Measurements from ENCODE around the gene SCG5. TPM values are rescaled to one million over a fixed set of nuclear protein-coding genes. Genes with fewer than 3 reads are reported as not detected.

Gene SCG5
- total RNA-seq, 4 donors from 2014 or later = 1.2 to 6.6 (median 2.9) TPM

DNA sequence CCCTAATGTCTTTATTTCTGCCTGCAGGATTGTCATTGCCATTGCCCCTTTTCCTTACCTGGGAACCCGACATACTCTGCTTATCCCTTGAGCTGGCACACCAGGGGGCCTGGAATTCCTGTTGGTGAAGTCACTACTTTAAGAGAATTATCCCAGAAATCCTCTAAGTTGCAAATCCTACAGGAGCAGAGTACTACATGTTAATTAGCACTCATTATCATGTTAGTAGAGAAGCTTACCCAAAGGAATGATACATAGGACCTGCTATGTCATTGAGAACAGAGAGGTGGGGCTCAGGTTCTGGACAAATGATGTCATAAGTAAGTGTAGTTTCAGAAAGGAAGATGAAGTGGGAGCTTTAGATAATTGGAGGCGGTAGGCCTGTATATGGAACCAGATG lies 27.4 kb downstream of the SCG5 start:
- WGBS = 91% methylated on average over 2 of the region's 2 CpGs
- intact Hi-C loops (cut with DNase I) = loop anchor here (5.0 kb wide), 3 partner anchors 153 to 323 kb away; no protein-coding TSS in a partner anchor
- H3K27me3 ChIP-seq = no peaks in the 10 kb centered on the region
- TF ChIP-seq POLR2AphosphoS5 (IDR thresholded peaks at IDR 0.05) = no peak
- TF ChIP-seq POLR2A (IDR thresholded peaks at IDR 0.05; ENCODE audit: low read depth) = no peak
- no peak for TF ChIP-seq EP300 (IDR thresholded peaks at IDR 0.05)
- TF ChIP-seq, protein P1, sequence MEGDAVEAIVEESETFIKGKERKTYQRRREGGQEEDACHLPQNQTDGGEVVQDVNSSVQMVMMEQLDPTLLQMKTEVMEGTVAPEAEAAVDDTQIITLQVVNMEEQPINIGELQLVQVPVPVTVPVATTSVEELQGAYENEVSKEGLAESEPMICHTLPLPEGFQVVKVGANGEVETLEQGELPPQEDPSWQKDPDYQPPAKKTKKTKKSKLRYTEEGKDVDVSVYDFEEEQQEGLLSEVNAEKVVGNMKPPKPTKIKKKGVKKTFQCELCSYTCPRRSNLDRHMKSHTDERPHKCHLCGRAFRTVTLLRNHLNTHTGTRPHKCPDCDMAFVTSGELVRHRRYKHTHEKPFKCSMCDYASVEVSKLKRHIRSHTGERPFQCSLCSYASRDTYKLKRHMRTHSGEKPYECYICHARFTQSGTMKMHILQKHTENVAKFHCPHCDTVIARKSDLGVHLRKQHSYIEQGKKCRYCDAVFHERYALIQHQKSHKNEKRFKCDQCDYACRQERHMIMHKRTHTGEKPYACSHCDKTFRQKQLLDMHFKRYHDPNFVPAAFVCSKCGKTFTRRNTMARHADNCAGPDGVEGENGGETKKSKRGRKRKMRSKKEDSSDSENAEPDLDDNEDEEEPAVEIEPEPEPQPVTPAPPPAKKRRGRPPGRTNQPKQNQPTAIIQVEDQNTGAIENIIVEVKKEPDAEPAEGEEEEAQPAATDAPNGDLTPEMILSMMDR (IDR thresholded peaks at IDR 0.05) = no peak
- no peak for DNase-seq (ENCODE audit: extremely low spot score)
- no peak overlapping the region for H3K4me3 ChIP-seq
- H3K36me3 ChIP-seq = no peaks in the 10 kb centered on the region
- no peak overlapping the region for H3K27ac ChIP-seq (replicated peaks in 1 of 4)
- peaks cover 3 to 30% (median 24%) of the 10 kb centered on the region in 4 donors for H3K4me1 ChIP-seq
- H3K9me3 ChIP-seq = no peaks in the 10 kb centered on the region

DNA sequence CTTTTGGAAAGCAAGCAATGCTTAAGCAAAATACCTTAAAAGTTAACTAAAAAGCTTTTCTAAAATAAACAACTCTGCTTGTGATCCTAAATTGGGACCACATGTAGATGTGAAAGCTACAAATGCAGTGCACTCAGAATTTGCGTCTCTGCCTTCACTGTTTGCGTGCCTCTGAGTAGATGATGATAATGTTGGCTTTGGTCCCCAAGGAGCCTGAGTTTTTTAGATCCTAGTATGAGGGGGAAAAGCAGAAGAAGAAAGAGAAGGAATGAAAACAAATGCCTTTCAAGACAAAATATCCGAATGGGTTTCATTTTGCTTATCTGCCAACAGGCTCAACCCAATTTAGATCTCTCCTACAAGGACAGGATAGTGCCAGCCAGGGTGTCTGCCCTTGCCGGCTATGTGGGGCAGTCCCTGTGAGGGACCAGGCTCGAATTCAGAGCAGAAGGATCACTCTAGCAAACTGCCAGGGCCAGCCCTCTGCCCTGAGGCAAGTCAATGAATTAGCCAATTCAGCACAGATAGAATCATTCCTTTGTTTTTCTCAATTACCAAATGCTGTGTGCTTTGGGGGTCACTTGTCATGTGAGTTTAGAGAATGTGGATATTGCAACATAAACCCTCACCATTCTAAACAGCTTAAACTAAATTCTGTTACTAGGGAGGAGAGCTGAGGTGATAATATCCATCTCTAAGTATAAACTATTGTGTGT lies 28.5 kb downstream of the SCG5 start:
- WGBS = 58% methylated on average over 5 of the region's 5 CpGs
- Histone ChIP-seq H3K4me1 (peaks cover 3 to 38% (median 31%) of the 10 kb centered on the region in 4 donors), H3K9me3 (no peaks in the 10 kb centered on the region), H3K27me3 (no peaks in the 10 kb centered on the region), H3K27ac (replicated peaks in 1 of 4) (peak overlapping the region; percentile 32 to 67 (median 52)), H3K4me3 (no peak overlapping the region), H3K36me3 (no peaks in the 10 kb centered on the region)
- TF ChIP-seq POLR2A (IDR thresholded peaks at IDR 0.05; ENCODE audit: low read depth) (no peak), EP300 (IDR thresholded peaks at IDR 0.05) (no peak), POLR2AphosphoS5 (IDR thresholded peaks at IDR 0.05) (no peak)
- TF ChIP-seq, protein P1 (IDR thresholded peaks at IDR 0.05) = no peak
- intact Hi-C loops (cut with DNase I) = loop anchor here (5.0 kb wide), 3 partner anchors 152 to 322 kb away; no protein-coding TSS in a partner anchor
- no peak for DNase-seq (ENCODE audit: extremely low spot score)

DNA sequence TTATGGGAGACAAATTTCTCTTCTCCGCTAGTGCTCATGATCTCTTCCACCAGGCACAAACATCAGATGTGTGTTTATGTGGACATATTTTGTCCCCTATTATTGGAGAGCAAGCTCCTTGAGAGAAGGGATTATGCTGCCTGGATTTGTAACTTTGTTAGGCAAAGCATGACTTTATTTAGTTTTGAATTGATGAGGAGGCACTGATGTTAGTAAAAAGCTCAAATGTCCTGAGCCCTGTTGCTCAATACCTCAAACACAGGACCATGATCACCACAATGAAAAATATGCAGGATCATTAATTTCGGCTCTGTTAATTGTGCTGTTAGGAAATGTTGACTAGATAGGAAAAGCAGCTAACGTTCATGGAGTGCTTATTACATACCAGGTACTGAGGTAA lies 29.1 kb downstream of the SCG5 start:
- intact Hi-C loops (cut with DNase I) = no loop called here
- peak overlapping the region; percentile 32 to 67 (median 52) for H3K27ac ChIP-seq (replicated peaks in 1 of 4)
- TF ChIP-seq POLR2A (IDR thresholded peaks at IDR 0.05; ENCODE audit: low read depth) (no peak), POLR2AphosphoS5 (IDR thresholded peaks at IDR 0.05) (no peak), EP300 (IDR thresholded peaks at IDR 0.05) (no peak)
- TF ChIP-seq, protein P1 (IDR thresholded peaks at IDR 0.05) = no peak
- H3K36me3 ChIP-seq = no peaks in the 10 kb centered on the region
- no peaks in the 10 kb centered on the region for H3K9me3 ChIP-seq
- 57% methylated on average over 3 of the region's 3 CpGs for WGBS
- H3K4me3 ChIP-seq = no peak overlapping the region
- H3K27me3 ChIP-seq = no peaks in the 10 kb centered on the region
- peaks cover 3 to 41% (median 36%) of the 10 kb centered on the region in 4 donors for H3K4me1 ChIP-seq
- no peak for DNase-seq (ENCODE audit: extremely low spot score)

DNA sequence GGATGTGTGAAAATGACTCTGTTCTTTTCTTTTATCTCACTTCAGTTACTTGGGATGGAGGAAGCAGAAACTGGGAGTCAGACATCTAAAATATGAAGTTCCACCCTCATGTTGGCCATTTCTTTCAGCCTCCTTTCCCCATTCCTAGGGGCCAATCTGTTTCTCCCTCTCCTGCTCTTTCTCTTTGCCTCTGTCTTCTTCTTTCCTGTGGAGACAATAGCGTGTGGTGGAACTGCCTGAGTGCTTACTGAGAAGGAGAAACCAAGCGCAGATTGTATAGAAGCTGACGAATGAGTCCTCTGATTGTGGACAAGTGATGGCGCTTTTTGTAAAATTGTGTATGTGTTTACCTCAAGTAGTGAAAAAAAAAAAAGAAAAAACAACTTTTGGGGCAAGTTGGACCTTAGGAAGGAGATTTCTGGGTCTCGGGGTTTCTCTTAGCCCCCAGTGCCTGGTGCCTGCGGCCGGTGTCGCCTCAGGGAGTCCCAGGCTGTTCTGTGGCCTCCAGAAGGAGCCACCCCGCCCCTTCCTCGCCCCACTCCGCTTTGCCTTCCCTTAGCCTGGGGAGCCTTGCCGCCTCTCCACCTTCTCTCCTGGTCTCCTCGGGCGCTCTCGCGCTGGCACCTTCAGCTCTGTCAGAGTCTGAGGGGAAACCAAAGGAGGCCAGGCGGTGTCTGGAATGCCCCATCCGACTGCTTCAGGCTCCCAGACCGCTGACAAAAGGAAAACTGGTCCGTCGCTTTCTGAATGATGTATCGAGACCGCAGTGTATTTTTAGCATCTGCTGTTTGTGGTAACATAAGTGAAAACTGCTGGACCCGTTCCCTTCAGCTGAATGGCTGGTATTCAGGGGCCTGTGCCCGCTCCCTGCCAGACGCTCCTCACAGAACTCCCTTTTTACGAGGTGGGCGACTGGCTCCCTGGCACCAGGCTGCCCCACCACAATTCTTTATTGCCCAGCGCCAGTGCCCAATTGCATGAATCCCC lies 30.1 kb downstream of the SCG5 start:
- TF ChIP-seq, protein P1 (IDR thresholded peaks at IDR 0.05) = no peak
- TF ChIP-seq POLR2A (IDR thresholded peaks at IDR 0.05; ENCODE audit: low read depth) (no peak), EP300 (IDR thresholded peaks at IDR 0.05) (no peak), POLR2AphosphoS5 (IDR thresholded peaks at IDR 0.05) (no peak)
- peaks cover 3 to 51% (median 46%) of the 10 kb centered on the region in 4 donors for H3K4me1 ChIP-seq
- H3K27ac ChIP-seq (replicated peaks in 1 of 4) = peak overlapping the region in 3 of 4 donors; percentile 14 to 54 (median 31)
- intact Hi-C loops (cut with DNase I) = no loop called here
- no peak overlapping the region for H3K4me3 ChIP-seq
- DNase-seq (ENCODE audit: extremely low spot score) = no peak
- no peaks in the 10 kb centered on the region for H3K36me3 ChIP-seq
- no peaks in the 10 kb centered on the region for H3K27me3 ChIP-seq
- WGBS = 85% methylated on average over 29 of the region's 29 CpGs
- H3K9me3 ChIP-seq = no peaks in the 10 kb centered on the region
